GM04504 (cell line): ENCODE data around the gene MAP3K14.

Experiments used
- DNase-seq: peaks from one replicate; pipeline ENCODE4 v3.0.0-alpha.2; 2012; ENCODE audit warnings: low read depth

MAP3K14 gene

DNA sequence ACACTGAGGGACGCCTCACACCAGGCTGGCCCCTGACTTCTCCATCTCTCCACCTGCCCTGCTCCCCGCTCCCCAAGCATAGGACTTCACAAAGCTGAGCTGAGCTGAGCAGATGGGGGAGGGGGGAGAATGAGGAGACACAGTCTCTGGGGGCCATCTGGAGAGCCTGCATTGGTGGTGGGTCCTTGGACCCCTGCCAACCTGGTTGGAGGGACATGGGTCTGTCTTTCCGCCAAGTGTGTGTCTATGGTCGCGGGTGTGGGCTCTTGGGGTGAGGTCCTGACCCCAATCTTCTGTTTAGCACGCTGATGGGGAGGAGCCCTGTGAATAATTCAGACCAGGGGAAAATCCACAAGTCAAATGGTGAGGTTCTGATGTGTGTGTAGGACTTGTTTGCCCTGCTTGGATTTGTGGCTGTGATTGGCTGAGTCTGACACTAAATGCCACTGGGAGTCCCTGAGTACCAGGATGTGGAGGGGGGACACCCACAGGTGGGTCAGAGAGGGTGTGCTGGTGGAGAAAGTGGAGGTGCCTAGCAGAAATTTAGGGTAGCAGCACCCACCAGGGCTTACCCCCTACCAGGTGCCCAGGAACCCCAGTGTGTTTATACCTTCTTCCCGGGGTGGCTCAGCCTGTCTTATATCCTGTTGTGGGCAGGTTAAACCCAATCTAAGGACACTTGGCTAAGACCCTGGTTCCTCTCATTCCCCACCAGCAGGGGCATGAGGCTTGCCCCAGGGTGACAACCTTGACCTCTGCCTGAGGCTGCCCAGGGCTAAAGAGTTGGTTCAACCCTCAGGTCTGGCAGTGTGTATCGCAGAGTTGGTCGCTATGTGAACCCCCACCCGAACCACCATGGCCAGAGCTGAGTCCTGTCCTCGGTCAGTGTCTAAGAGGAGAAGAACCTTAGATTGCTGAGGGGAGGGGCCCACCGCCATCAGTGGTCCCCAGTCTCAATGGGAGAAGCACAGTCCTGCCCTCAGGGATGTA is 93.0 kb downstream of the MAP3K14 start:
- DNase-seq: no peak

DNA sequence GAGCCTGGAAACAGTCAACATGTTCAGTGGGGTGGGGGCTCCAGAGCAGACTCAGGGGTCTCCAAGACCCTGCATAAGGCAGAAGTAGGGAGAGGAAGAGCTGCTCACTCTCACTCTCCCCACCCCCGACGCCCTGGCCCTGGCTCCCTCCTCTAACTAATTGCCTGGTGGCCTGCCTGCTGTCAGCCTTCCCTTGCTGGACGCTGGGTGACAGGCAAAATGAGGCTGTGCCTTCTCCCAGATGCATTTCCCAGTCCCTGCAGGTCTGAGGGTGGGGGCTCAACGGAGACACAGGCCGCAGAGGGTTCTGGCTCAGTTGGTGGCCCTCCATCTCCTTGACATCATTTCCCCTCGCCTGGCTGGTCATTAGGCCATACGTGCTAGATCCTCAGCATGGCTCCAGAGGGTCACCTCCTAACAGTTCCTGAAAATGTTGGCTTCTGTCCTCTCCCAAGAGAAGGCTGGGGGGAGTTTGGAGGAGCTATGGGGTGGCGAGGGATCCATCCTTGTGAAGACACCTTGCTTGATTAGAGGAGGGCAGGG is 93.8 kb downstream of the MAP3K14 start:
- DNase-seq: no peak

DNA sequence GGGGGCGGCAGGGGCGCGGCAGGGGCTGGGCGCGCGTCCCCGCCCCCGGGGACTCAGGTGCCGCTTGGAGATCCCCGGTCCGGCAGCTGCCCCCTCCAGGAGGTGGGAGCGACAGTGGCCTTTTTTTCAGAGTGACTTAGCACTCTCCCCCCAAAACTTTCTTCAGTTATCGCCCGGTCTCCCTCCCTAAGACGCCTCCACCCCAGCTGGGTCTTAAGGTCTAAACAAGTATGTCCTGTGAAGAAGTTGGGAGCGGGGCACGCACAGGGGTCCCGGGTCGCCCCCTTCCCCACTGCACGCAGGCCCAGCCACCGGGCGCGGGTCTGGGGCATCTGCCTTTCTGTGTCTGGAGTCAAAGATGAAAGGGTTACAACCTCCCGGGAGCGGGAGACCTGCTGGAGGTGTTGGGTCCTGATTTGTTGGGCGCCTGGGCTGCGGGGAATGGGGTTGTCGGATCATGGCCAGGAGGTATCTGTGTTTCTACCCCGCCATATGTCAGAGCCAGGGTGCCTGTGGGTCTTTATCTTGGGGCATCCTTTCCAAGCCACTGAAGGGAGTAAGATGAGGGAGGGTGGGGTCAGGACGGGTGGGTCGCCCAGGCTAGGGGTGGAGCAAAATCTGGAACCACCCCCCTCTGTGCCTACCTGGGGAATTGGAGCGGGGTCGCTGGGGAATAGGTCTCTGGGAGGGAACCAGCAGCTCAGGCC is 94.4 kb downstream of the MAP3K14 start:
- DNase-seq: no peak

DNA sequence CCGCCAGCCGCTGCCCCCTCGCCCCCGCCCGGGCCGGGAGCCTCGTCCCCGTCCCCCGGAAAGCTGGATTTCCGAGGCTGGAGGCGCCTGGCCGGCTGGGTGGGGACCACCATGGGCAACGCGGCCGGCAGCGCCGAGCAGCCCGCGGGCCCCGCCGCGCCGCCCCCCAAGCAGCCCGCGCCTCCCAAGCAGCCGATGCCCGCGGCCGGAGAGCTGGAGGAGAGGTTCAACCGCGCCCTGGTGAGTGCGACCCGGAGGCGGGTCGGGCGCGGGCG is 94.9 kb downstream of the MAP3K14 start:
- DNase-seq: no peak

DNA sequence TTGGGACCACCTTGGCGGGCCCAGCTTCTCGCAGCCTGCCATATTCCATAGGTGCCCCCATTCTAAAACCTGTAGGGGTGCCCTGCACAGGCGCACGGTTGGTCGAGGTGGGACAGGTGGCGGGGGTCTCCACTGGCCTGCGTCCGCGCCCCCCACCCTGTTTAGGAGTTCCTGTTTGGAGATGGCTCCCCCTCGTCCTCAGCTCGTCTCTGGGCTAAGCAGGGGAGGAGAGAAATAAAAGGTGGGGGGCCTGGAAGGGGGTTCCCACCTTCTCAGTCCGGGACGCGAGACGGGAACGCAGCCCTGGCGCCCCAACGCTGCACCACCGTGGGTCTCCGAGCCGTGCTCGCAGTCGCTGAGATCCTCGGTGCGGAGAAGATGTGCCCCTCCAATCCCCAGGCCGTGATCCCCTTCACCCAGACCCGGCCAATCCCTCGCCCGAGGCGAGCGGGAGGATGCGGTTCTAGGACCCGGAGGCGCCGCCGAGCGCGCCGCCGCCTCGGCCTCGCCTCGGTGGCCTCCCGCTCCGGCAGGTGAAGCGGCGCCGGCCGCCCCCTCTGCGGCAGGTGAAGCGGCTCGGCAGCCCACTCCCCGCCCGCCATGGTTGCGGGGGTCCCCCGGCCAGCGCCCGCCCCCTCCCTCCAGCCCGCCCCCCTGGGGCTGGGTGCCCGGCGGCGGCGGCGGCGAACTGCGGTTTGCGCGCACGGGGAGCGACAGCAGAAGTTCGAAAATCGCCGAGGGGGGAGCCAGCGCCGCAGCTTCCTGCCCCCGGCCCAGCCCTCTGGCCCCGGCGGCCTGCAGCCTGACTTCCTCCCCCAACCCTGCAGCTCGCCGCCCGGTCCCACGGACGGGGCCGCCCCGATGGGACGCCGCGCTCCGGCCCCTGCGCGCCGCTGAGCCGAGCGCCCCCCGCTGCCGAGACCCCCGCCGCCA is 95.5 kb downstream of the MAP3K14 start, which contains the start of gene FMNL1:
Gene FMNL1, plus strand, starts transcription at position 805 of the 933 bp plus-strand sequence. CDS start 240 bp downstream, outside the sequence.
- DNase-seq: no peak

DNA sequence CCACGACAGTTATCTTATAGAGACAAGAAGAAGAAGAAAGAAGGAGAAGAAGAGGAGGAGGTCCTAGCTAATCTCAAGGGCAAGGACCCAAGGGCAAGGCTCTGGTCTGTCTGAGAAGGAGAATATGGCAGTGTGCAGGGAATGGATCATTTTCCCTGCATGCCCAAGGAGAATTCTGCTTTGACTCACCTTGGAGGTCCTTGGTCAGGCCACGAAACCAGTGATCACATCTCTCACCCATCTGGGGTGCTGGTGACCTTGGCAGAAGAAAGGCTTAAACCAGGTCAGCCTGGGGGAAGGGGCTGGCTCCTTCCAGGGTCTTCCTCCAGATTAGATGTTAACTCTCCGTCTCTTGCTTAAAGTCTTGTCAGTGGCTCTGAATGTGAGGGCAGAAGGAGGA is 96.7 kb downstream of the MAP3K14 start:
- no peak for DNase-seq

DNA sequence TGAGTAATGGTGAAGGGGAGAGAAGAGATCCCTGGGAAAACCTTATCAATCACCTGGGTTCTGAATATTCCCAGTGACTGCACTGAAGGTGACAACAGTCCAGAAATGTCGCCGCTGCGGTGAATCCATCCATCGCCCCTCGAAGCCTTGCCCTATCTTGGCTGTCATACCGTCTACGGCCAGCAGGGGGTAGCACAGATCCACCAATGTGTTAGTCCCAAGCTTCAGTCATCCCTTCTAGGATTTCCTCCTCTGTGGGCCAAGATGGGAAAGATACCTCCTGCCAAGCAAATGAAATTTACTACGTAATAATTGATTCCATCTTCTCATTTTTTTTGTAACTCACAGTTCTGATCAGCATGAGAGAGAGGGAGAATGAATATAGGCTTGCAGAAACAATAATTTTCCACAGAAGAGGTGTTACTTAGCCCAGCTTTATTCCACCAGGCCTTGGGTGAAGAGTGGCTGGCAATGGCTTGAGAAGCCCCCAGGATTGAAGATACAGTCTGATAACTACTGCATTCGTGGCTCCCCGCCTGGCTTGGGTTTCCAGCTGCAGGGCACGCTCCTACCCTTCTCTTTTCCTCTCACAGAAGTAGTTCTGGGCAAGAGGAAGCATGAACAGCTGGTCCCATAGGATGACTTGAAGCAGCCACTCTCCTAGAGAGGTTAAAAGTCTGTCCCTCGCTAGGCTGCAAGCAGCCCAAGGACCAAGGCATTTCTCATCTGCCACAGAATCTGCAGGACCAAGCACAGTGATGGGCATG is 97.7 kb downstream of the MAP3K14 start:
- DNase-seq: peak; percentile 75
